GM18526 (cell line): ENCODE measurements around the gene IRF4.

Source experiments
- POLR2A ChIP-seq: IDR thresholded peaks from 3 replicates; pipeline ENCODE4 v1.6.1; 2011; ENCODE audit not compliant: insufficient read length; ENCODE audit errors: extremely low read depth

The IRF4 gene

DNA sequence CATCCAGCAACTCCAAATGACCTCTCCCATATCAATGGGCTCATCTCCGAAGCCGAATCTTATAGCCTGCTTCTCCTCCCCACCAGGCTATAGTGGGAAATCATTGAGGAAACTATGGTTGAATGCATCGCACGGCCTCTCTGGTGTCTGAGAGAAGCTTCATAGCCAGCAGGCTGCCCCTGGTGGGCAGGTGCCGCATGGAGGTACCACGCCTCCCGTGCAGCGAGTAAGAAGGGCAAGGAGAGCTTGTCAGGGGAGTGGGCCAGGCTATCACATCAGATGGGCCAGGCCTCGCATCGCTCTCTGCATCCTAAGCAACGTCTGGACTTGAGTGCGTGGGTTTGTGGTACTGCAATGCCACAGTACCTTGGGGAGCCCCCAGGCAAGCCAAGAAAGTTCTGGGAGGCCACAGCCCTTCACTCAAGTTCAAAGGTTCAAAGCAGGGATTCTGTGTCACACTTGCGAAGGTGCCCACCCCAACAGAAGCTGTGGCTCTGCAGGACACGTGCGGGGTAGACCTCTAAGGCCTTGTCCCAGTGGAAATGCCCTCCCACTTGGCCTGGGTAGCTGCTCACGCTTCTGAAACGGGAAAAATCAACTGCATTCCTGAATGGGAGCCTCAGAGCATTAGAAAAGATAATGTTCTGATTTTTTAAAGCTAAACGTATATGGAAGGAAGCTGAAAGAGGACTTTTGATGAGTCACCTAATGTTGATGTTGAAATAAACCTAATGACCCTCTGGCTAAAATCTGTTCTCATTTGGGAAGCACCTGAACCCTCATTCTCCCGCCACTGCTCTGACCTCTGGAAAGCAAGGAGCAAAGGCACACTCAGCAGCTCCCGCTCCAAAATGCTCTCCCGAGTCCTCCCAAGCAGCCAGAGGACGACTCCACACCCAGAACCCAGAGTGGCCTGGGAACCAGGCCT lies 8.4 kb upstream of the IRF4 start:
- TF ChIP-seq POLR2A = no peak

DNA sequence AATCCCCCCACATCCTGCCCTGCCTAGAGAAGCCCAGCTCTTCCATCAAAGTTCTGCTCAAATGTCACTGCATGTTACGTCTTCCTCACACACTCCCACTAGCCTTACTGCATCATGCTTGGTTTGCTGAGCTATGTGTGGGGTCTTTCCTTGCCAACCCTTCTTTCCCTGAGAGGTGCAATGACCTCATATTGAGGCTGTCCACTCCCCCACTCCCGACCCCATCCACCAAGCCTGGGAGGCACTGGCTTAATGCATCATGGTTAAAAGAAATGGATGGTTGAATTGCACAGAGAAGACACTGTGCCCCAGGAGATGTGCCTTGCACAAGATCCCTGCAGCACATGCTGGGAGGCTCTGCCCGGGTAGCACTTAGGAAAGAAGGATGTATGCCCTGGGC lies 7.7 kb upstream of the IRF4 start:
- no peak for TF ChIP-seq POLR2A

DNA sequence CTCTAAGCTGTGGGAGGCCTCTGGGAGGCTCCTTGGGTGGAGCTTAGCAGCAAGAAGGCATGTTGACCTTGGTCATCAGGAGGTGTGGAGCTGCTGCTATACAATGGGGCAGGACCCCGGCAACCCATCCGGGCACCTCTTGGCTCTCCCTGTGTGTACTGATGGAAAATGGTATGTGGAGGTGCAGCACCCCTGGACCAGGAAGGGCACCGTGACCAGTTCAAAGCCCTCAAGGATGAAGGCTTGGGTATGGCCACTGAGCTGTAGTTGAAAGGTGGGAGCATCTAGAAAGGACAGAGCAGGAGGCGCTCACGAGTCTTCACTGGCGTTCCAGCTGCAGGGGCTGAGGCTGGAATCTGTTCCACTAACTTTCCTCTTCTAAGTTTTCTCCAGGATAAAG lies 6.7 kb upstream of the IRF4 start:
- TF ChIP-seq POLR2A = no peak

DNA sequence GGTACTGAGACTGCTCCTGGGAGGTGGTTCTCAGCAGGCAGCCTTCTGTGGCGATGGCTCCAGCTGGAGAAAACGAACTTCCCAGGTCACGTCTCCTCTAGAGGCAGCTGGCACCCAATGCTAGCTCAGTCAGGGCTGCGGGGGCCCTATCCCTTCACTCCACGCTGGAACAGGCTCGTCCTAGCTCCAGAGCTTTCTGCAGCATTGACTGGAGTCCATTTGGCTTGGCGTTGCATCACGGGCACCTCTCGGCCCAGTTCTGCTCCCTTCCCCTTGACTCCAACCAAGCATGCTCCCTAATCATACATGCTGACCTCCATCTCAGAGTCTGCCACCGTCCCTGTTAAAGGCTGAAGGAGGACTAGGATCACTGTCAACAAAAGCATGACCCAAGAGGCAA lies 5.9 kb upstream of the IRF4 start:
- no peak for TF ChIP-seq POLR2A

DNA sequence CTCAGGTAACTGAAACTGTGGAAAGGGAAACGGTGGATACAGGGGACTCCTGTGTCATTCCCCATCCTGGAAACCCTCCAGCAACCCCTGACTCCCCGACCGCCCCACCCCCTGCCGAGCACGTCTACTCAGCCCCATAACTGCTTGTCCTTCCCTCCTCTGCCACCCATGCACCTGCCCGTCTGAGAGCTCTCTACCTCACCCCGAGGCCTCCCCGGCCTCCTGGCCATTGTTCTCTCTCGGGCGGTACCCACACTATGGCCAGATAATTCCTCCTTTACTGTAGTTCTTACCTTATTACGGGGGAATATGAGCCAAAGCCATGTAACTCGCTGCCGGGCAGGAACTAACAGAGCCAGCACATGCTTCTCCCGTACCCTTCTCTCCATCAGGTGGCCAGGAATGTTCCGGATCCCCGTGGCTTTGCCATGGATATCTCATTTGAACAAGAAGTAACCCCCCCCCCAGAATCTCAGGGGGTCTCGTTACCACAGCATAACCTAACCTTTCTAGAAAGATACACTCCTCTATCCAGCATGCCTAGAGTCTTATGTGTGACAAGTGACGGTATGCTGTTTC lies 4.8 kb upstream of the IRF4 start:
- no peak for TF ChIP-seq POLR2A

DNA sequence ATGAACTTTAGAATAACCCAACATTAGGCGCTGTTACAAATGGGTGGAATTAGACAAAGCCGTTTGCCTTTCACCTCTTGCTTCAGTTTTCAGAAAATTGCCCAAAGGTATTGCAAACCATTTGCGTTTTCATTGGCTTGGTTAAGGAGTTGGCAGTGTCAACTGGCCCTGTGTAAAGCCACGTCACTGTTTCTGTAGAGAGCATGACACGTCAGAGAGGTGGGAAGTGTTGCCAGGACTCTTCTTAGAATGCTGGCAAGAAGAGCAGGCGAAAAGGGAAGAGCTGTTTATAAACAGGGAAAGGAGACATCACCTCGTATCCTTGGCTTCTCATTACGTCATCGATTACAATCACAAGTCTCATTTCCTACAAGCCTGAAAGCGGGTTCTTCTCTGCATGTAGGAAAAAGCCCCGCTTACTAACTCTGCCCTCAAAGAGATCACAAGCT lies 4.2 kb upstream of the IRF4 start:
- no peak for TF ChIP-seq POLR2A

DNA sequence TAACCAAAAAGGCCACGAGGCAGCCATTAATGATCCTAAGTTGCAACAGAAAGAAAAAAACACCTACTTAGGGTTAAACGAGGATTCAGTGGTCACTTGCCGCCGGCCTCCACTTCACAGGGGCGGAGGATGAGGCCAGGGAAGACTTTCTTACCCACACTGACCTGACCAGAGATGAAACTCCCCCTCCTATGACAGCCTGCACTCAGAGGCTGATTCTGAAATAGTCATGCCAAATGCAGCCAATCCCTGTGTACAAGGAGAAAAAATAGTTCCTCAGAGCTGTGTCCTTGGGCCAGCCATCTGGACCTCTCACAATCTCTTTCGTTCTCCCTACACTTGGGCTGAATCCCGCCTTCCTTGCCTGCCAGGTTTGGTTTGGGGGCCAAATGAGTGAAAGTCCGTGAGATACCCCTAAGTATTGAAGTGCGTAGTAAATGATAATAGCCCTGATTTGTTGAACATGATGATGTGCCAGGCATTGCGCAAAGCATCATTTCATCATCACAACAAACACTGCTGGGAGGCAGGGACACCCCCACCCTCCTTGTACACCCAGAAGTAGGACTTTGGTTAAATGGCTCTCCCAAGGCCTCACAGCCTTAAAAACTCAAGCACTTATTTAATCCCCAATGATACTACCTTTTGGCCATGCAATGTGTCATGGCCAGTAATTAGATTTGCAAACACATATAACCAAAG lies 3.2 kb upstream of the IRF4 start:
- no peak for TF ChIP-seq POLR2A

DNA sequence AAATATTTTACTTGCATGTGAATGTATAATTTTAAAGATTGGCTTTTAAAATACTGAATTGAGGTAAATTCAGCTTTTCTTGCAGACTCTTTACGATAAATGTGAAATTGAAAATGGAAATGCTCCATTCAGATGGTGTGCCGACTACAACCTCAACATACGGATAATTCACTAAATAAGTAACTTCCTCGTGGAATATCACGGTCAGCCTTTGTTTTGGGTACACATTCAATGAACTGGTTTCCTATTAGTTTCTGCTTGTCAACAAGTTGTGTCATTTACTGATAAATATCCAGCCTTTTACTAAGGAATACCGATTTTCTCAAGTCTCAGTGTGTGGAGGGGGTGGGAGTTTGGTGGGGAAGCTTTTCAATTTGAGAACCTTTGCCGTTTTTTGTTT lies 2.4 kb upstream of the IRF4 start:
- TF ChIP-seq POLR2A = no peak

DNA sequence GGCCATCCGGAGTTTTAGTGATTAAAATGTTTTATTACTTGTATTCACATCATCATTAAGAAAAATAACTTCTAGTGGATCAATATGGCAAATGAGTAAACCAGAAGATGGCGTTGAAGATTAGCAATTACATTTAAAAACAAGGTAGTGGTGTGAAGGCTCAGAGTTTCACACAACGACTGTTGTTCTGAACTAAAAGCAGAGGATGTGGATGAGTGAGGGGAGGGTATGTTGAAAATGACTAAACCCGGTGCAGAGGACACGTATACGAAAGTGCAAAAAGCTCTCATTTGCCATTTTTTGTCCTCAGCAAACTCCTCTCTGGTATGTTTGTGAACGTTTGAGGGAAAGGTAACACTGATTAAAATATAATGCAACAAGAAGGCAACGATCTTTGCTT lies 1.9 kb upstream of the IRF4 start:
- no peak for TF ChIP-seq POLR2A

DNA sequence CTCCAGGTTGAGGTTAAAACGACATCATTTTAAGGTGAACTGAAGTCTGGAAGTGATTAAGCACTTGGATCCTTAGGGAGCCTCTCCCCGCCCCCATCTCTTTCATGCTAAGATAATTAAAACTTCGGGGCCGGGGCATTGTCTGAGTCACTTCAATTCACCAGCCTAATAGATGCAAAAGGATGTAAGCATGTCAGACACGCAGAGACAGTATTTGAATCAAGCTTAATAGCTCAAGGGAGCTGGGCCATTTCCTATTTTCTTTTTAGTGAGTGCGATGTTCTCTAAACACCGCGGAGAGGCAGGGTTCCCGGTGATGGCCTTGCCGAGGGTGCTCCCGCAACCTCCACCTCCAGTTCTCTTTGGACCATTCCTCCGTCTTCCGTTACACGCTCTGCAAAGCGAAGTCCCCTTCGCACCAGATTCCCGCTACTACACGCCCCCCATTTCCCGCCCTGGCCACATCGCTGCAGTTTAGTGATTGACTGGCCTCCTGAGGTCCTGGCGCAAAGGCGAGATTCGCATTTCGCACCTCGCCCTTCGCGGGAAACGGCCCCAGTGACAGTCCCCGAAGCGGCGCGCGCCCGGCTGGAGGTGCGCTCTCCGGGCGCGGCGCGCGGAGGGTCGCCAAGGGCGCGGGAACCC lies 516 bp upstream of the IRF4 start:
- no peak for TF ChIP-seq POLR2A

DNA sequence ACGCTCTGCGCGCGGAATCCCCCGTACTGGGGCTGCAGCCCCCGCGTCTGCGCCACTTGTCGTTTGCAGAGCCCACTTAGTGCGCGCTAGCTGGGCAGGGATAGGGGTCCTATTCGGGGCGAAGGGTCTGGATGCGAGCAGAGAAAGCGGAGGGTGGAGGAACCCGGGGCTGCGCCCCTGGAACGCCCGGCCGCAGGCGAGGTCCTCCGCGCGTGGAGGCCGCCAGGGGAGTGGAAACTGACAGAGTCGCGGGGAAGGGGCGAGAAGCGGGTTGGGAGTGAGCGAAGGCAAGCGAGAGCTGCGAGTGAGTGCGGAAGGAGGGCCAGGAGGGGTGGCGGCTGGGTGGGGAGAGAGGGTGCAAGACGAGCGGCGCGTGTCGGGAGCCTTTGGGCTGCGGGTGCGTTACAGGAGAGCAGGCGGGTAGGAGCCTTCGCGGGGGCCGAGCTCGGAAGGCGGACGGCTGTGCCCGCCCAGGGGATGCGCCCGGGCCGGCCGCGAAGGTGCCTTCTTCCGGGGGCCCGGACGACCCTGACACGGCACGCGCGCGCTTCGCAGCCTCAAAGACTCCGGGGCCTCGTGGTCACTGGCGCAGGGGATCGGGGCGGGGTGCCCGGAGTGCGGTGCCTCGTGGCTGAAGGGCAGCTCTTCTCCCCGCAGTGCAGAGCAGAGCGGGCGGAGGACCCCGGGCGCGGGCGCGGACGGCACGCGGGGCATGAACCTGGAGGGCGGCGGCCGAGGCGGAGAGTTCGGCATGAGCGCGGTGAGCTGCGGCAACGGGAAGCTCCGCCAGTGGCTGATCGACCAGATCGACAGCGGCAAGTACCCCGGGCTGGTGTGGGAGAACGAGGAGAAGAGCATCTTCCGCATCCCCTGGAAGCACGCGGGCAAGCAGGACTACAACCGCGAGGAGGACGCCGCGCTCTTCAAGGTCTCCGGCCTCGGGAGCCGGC lies 1.2 kb downstream of the IRF4 start:
- peak; percentile 36 for TF ChIP-seq POLR2A

DNA sequence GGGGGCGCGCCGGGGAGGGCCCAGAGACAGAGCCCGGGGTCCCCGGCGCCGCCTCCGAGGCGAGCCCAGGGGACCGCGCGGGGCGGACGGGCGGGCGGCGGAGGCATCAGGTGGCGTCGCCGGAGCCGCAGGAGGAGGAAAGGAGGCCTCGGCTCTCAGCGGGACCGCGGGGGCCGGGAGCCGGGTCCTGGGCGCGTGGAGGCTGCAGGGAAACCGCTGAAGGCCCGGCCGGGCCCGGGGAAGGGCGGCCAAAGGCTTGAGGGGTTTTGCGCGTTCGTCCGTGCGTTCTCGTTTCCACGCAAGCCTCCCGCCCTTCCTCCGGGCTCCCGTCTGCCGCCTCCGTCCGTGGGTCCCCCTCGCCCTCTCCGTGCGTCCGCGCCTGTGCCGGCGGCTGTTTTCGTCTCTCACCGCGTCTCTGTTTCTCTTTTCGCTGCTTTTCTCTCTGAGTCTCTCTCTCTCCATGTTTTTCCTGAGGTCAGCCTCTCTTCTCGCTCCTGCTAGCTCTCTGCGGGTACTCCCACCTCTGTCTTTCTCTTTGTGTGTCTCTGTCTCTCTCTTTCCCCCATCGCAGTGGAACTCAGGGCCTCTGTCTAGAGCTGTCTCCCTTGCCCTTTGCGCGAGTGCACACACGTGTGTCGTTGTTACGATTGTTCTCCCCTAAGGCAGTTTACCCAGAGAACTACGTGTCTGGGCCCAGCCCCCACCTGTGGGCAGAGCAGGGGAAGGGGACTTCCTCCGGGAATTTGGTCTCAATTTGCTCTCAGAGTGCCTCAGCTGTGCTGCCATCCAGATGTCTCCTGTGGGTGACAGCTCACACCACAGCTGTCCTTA lies 2.1 kb downstream of the IRF4 start:
- TF ChIP-seq POLR2A = peak; percentile 62

DNA sequence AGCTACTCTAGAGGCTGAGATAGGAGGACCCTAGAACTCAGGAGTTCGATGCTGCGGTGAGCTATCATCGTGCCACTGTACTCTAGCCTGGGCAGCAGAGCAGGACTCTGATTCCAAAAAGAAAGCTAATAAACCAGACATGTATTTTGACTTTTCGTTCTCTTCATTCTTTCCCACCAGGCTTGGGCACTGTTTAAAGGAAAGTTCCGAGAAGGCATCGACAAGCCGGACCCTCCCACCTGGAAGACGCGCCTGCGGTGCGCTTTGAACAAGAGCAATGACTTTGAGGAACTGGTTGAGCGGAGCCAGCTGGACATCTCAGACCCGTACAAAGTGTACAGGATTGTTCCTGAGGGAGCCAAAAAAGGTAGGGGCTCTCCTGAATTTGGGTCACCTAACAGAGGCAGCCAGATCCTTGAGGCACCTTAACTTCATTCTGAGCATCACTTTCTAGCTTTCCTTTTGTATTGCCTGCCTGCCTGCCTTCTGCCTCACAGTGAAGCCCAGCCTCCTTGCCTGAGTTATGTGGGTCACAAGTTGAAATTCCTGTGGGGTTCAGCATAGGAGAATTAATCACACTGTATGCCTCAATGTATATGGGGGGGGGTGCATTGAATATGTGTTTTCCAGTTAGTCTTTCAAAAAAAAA lies 3.2 kb downstream of the IRF4 start:
- peak; percentile 64 for TF ChIP-seq POLR2A
